B cell (primary cell): ENCODE measurements around the gene STMP1.

Experiments used
- CTCF ChIP-seq: fragments of 200-600 bp; IDR thresholded peaks from one replicate; pipeline ENCODE4 v1.8.0; 2022; ENCODE audit warnings: antibody characterized with exemption, mild to moderate bottlenecking
- EZH2 ChIP-seq: IDR thresholded peaks from 2 replicates; pipeline ENCODE4 v1.6.1; 2012; ENCODE audit warnings: borderline replicate concordance, low read depth, mild to moderate bottlenecking, moderate library complexity, low read length; ENCODE audit not compliant: insufficient read depth, poor library complexity, severe bottlenecking

- TF ChIP-seq CTCF (no peak), EZH2 (no peak)
Observed at GRCh38 chr7:135687466-135687865, 25.2 kb downstream of the STMP1 start.
